Naive thymus-derived CD4-positive, alpha-beta T cell (primary cell): Measurements from ENCODE around the gene CRY1. TPM values are rescaled to one million over a fixed set of nuclear protein-coding genes. Genes with fewer than 3 reads are reported as not detected.

Experiments
- ATAC-seq: fragments of 150-1000 bp; cut with Tn5 transposase; 2 replicates; pipeline ENCODE4 v1.10.0; 2021; ENCODE audit warnings: mild to moderate bottlenecking, moderate library complexity
- CTCF ChIA-PET: fragments of 350-600 bp; sonication (Branson Sonifier 250); formaldehyde crosslinking; loops from one replicate; lab custom pipeline; 2021; ENCODE audit warnings: antibody characterized with exemption; lab: Charles Lee
- POLR2A ChIA-PET: fragments of 350-600 bp; sonication (Branson Sonifier 250); formaldehyde crosslinking; loops from one replicate; lab custom pipeline; 2021; ENCODE audit warnings: antibody characterized with exemption, inconsistent platforms; lab: Charles Lee
- DNase-seq, 9 donors: peaks; one replicate each; pipeline versions ENCODE4 v3.0.0 to v3.0.0-alpha.2; 2020 to 2022; ENCODE audit warnings: mixed read lengths in 1 of 9
- H3K27ac ChIP-seq: one replicate; pipeline ENCODE4 v1.7.0; 2013; ENCODE audit warnings: mild to moderate bottlenecking, low read depth, low read length, moderate library complexity
- H3K27me3 ChIP-seq, 2 donors: one replicate each; pipeline ENCODE4 v1.7.0; 2013; ENCODE audit warnings: low read length in 2 of 2, mild to moderate bottlenecking in 2 of 2, moderate library complexity in 2 of 2; ENCODE audit not compliant: control insufficient read depth in 2 of 2, insufficient read depth in 2 of 2
- H3K36me3 ChIP-seq, 3 experiments: 1 replicate in 2 of 3; 2 replicates in 1 of 3; pipeline ENCODE4 v1.7.0; 2013; ENCODE audit warnings: low read length in 3 of 3, mild to moderate bottlenecking in 3 of 3, moderate library complexity in 1 of 3; ENCODE audit not compliant: insufficient read depth in 3 of 3, control insufficient read depth in 2 of 3
- H3K4me1 ChIP-seq, 2 donors: one replicate each; pipeline ENCODE4 v1.7.0; 2013; ENCODE audit warnings: low read length in 2 of 2, mild to moderate bottlenecking in 2 of 2, moderate library complexity in 1 of 2; ENCODE audit not compliant: control insufficient read depth in 2 of 2, insufficient read depth in 2 of 2
- H3K4me3 ChIP-seq: 2 replicates; pipeline ENCODE4 v1.7.0; 2013; ENCODE audit warnings: mild to moderate bottlenecking, low read length
- H3K9me3 ChIP-seq, 3 experiments: 1 replicate in 2 of 3; 2 replicates in 1 of 3; pipeline ENCODE4 v1.7.0; 2013; ENCODE audit warnings: low read length in 3 of 3; ENCODE audit not compliant: control insufficient read depth in 2 of 3
- H3K27ac Mint-ChIP-seq, 9 donors: one replicate each; pipeline ENCODE4 v1.8.0; 2020 to 2022; ENCODE audit warnings: mixed read lengths in 9 of 9, mild to moderate bottlenecking in 8 of 9, moderate library complexity in 5 of 9, inconsistent platforms in 2 of 9
- H3K27me3 Mint-ChIP-seq, 5 donors: one replicate each; pipeline ENCODE4 v1.8.0; 2021 to 2022; ENCODE audit warnings: mixed read lengths in 5 of 5, mild to moderate bottlenecking in 1 of 5
- H3K36me3 Mint-ChIP-seq, 5 donors: one replicate each; pipeline ENCODE4 v1.8.0; 2020 to 2022; ENCODE audit warnings: mixed read lengths in 5 of 5, mild to moderate bottlenecking in 3 of 5, inconsistent platforms in 1 of 5
- H3K4me1 Mint-ChIP-seq, 7 donors: one replicate each; pipeline ENCODE4 v1.8.0; 2020 to 2022; ENCODE audit warnings: mixed read lengths in 7 of 7, mild to moderate bottlenecking in 3 of 7, inconsistent platforms in 1 of 7
- H3K4me3 Mint-ChIP-seq, 10 donors: one replicate each; pipeline ENCODE4 v1.8.0; 2020 to 2022; ENCODE audit warnings: mild to moderate bottlenecking in 10 of 10, mixed read lengths in 10 of 10, moderate library complexity in 6 of 10, inconsistent platforms in 2 of 10
- H3K9me3 Mint-ChIP-seq, 11 donors: one replicate each; pipeline ENCODE4 v1.8.0; 2020 to 2022; ENCODE audit warnings: mixed read lengths in 11 of 11, mild to moderate bottlenecking in 4 of 11, inconsistent platforms in 1 of 11, moderate library complexity in 1 of 11
- intact Hi-C, 2 donors: fragments of 100-400 bp; cut with micrococcal nuclease; formaldehyde crosslinking; loops; one replicate each; pipeline ENCODE4 v1.15.1; 2023
- polyA plus RNA-seq, 2 donors: library from polyadenylated mRNA; unstranded; fragments of 300-500 nt; fragmentation: Illumina TruSeq; gene quantifications; one replicate each; pipeline ENCODE4 v1.2.3, GENCODE V29; 2021
- total RNA-seq, 6 experiments: library from RNA in 5 of 6; stranded (reverse) in 5 of 6; gene quantifications; 1 replicate in 5 of 6; 2 replicates in 1 of 6; pipeline ENCODE4 v1.2.3 and lab custom pipeline; 2021 to 2026

Gene CRY1
- total and polyA plus RNA-seq, 7 experiments from 2014 or later: 8.0 to 58.4 (median 32.3) TPM

DNA sequence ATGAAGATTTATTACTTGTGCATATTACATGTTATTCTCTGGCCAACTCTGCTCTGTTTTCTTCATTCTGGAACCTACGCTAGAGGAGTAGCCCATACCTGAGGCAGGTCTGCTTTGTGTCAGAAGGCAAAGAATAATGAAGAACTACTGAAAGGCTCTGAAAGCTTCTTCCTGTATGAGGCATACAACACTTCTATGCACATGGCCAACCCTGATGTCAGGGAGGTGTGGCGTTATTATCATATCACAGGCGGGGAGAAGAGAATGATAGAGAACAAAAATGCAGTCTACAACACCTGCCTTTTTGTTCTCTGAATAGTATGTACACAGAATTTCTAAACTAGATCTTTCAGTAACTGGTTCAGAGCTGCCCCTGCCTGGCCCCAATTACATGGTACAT lies 32.5 kb upstream of the CRY1 start:
- H3K4me1 ChIP-seq: no peaks in the 10 kb centered on the region
- Mint-ChIP-seq H3K27me3 (peaks cover 7 to 35% (median 21%) of the 10 kb centered on the region in 5 donors), H3K4me3 (no peak overlapping the region), H3K36me3 (no peaks in the 10 kb centered on the region), H3K4me1 (no peaks in the 10 kb centered on the region), H3K27ac (no peak overlapping the region), H3K9me3 (no peaks in the 10 kb centered on the region)
- POLR2A ChIA-PET: interaction anchor here (0.7 kb wide), 1 partner anchor 166 kb away, joined by 3 read pairs; no protein-coding TSS in a partner anchor
- intact Hi-C loops: no loop called here
- CTCF ChIA-PET: interaction anchor here (0.7 to 1.5 kb wide), 3 partner anchors 482 to 1463 kb away, joined by 3 to 5 read pairs (median 4); no protein-coding TSS in a partner anchor
- ATAC-seq (no peak), DNase-seq (no peak)
- no peaks in the 10 kb centered on the region for H3K9me3 ChIP-seq
- no peak overlapping the region for H3K4me3 ChIP-seq
- no peak overlapping the region for H3K27ac ChIP-seq
- peaks cover 0 to 3% of the 10 kb centered on the region in 2 donors for H3K27me3 ChIP-seq
- H3K36me3 ChIP-seq: no peaks in the 10 kb centered on the region

DNA sequence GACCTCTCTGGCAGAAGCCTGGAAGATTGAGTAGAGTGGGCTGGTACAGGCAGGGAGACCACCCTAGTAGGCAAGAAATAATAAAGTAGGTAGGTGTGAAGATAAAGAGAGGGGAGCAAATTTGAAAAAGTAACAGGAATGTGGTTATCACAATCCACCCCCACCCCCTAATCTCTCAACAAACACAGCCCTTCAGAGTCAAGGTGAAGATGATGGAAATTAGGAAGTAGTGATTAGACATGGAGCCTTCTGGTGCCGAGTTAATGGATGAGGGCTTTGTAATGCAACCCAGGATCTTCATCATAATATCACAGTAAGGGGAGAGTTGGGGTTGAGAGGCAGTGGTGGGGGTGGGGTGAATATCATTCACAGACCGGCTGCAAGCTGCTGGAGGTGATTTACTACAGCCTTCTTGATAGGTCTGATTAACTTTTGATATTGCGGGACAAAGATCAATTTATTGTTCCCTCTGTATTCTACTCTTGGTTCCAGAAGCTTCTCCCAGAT lies 29.2 kb upstream of the CRY1 start:
- no peak overlapping the region for H3K27ac ChIP-seq
- no peaks in the 10 kb centered on the region for H3K36me3 Mint-ChIP-seq

DNA sequence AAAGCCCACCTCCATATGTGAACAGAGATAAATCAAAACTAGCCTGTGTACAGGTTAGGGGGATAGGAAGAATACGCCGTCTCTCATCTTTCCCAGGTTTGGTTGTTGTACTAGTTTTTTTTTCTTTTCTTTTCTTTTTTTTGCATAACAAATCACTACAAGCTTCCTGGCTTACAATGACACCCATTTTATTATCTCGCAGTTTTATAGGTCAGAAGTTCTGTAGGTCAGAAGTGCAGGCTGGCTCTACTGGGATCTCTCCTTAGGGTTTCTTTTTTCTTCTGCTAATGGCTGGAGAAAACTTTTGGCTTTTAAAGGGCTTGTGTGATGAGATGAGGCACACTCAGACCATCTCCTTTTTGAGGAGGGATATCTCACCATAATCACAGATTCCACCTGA lies 25.7 kb upstream of the CRY1 start:
- ATAC-seq: no peak
- H3K9me3 Mint-ChIP-seq: no peaks in the 10 kb centered on the region
- H3K27ac Mint-ChIP-seq: no peak overlapping the region
- no peaks in the 10 kb centered on the region for H3K36me3 Mint-ChIP-seq
- H3K4me3 ChIP-seq: no peak overlapping the region
- ChIA-PET POLR2A (no interaction called here), CTCF (no interaction called here)
- H3K36me3 ChIP-seq: no peaks in the 10 kb centered on the region
- DNase-seq: no peak
- H3K27me3 ChIP-seq: peaks cover 0 to 3% of the 10 kb centered on the region in 2 donors
- H3K4me1 Mint-ChIP-seq: no peaks in the 10 kb centered on the region
- intact Hi-C loops: no loop called here
- no peak overlapping the region for H3K4me3 Mint-ChIP-seq
- H3K27ac ChIP-seq: no peak overlapping the region
- H3K4me1 ChIP-seq: no peaks in the 10 kb centered on the region
- peaks cover 7 to 39% (median 20%) of the 10 kb centered on the region in 5 donors for H3K27me3 Mint-ChIP-seq
- H3K9me3 ChIP-seq: no peaks in the 10 kb centered on the region

More for the DNA sequence above, 29.2 kb upstream of the CRY1 start:
- Mint-ChIP-seq H3K4me3 (no peak overlapping the region), H3K4me1 (no peaks in the 10 kb centered on the region), H3K27ac (no peak overlapping the region), H3K9me3 (no peaks in the 10 kb centered on the region), H3K27me3 (peaks cover 7 to 45% (median 21%) of the 10 kb centered on the region in 5 donors)
- Histone ChIP-seq H3K4me3 (no peak overlapping the region), H3K4me1 (no peaks in the 10 kb centered on the region), H3K36me3 (no peaks in the 10 kb centered on the region), H3K9me3 (no peaks in the 10 kb centered on the region), H3K27me3 (peaks cover 0 to 3% of the 10 kb centered on the region in 2 donors)
- no peak for DNase-seq
- ATAC-seq: no peak
- POLR2A ChIA-PET: no interaction called here
- intact Hi-C loops: no loop called here
- CTCF ChIA-PET: interaction anchor here (1.7 kb wide), 1 partner anchor 9 kb away, joined by 4 read pairs; no protein-coding TSS in a partner anchor

DNA sequence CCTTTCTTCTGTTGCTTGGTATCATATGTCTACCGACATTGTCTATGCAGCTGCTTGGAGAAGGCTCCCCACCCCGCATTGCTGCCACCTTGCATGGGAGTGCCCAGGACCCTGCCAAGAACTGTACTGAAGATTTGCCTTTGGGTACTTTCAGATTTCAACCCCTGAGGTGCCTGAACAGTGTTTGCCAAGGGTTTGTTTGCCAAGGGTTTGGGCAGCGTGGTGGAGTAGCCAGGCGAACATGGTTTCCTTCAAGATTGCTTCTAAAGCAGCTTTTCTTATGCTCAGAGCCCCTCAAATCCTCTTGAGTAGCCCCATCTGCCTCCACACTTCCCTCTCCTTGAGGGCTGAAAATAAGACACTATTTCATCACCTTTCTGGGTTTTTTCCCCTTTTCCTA lies 25.3 kb upstream of the CRY1 start:
- Mint-ChIP-seq H3K27me3 (peaks cover 7 to 38% (median 17%) of the 10 kb centered on the region in 5 donors), H3K27ac (no peak overlapping the region), H3K4me1 (no peaks in the 10 kb centered on the region), H3K36me3 (no peaks in the 10 kb centered on the region), H3K9me3 (no peaks in the 10 kb centered on the region), H3K4me3 (no peak overlapping the region)
- DNase-seq (no peak), ATAC-seq (no peak)
- Histone ChIP-seq H3K4me1 (no peaks in the 10 kb centered on the region), H3K4me3 (no peak overlapping the region), H3K27me3 (peaks cover 0 to 3% of the 10 kb centered on the region in 2 donors), H3K9me3 (no peaks in the 10 kb centered on the region), H3K27ac (no peak overlapping the region), H3K36me3 (no peaks in the 10 kb centered on the region)
- ChIA-PET POLR2A (no interaction called here), CTCF (no interaction called here)
- intact Hi-C loops: no loop called here

DNA sequence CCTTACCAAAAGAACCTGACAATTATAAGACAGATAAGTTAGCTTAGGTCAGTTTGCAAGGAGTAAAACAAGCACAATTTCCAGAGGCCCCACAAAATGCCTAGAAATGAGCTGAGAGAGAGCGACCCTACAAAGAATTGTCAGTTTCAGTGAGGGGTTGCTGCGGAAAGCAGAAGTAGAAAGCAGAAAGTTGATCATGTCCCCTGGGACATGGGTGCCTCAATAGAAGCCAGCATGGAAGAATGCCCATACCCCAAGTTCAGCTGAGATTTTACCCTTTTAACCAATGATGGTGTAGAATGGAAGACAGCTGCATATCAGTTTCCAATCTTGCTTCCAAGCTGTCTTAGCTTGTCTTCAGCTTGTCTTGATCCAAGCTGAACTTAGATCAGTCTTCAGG lies 21.8 kb upstream of the CRY1 start:
- H3K27ac Mint-ChIP-seq: no peak overlapping the region
- no peaks in the 10 kb centered on the region for H3K27me3 ChIP-seq
- no peaks in the 10 kb centered on the region for H3K36me3 ChIP-seq
- intact Hi-C loops: no loop called here
- ChIA-PET CTCF (interaction anchor here (0.7 to 4.1 kb wide), 2 partner anchors 10 to 23 kb away, joined by 4 to 12 read pairs; no protein-coding TSS in a partner anchor), POLR2A (no interaction called here)
- H3K4me3 ChIP-seq: no peak overlapping the region
- ATAC-seq: no peak
- no peaks in the 10 kb centered on the region for H3K36me3 Mint-ChIP-seq
- H3K4me3 Mint-ChIP-seq: no peak overlapping the region
- H3K9me3 ChIP-seq: no peaks in the 10 kb centered on the region
- peaks cover 7 to 41% (median 19%) of the 10 kb centered on the region in 5 donors for H3K27me3 Mint-ChIP-seq
- H3K4me1 Mint-ChIP-seq: no peaks in the 10 kb centered on the region
- no peak overlapping the region for H3K27ac ChIP-seq
- peaks cover 0 to 2% (median 0%) of the 10 kb centered on the region in 11 donors for H3K9me3 Mint-ChIP-seq
- no peaks in the 10 kb centered on the region for H3K4me1 ChIP-seq
- no peak for DNase-seq

DNA sequence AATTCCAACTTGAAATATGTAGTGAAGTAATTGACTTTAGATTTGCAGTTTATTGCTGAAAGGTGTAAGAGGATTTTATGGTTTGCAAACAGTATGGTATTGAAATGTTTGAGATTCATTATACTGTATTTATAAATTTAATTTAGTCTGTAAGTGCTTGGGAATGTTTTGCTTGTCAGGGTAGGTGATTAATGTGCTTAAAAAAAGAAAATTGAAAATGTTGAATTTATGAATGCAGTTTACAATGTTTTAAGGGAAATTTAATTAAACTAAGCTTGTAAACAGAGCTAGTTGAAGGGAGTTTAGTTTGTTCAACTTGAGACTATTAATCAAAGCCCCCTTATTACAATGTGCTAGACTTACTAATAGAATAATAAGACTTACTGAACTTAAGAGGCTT lies 18.0 kb upstream of the CRY1 start:
- no peak overlapping the region for H3K27ac Mint-ChIP-seq
- ChIA-PET POLR2A (no interaction called here), CTCF (interaction anchor here (0.6 to 3.0 kb wide), 3 partner anchors 21 to 83 kb away, joined by 3 to 7 read pairs (median 7); no protein-coding TSS in a partner anchor)
- no peaks in the 10 kb centered on the region for H3K4me1 Mint-ChIP-seq
- intact Hi-C loops: no loop called here
- H3K27ac ChIP-seq: no peak overlapping the region
- H3K4me3 Mint-ChIP-seq: no peak overlapping the region
- no peak overlapping the region for H3K4me3 ChIP-seq
- no peaks in the 10 kb centered on the region for H3K27me3 ChIP-seq
- ATAC-seq: no peak
- no peaks in the 10 kb centered on the region for H3K9me3 ChIP-seq
- peaks cover 7 to 32% (median 23%) of the 10 kb centered on the region in 5 donors for H3K27me3 Mint-ChIP-seq
- no peaks in the 10 kb centered on the region for H3K36me3 Mint-ChIP-seq
- peaks cover 0 to 2% (median 0%) of the 10 kb centered on the region in 11 donors for H3K9me3 Mint-ChIP-seq
- H3K4me1 ChIP-seq: no peaks in the 10 kb centered on the region
- DNase-seq: no peak
- no peaks in the 10 kb centered on the region for H3K36me3 ChIP-seq
